ENCODE measurements around the gene GRIFIN.

Gene GRIFIN

DNA sequence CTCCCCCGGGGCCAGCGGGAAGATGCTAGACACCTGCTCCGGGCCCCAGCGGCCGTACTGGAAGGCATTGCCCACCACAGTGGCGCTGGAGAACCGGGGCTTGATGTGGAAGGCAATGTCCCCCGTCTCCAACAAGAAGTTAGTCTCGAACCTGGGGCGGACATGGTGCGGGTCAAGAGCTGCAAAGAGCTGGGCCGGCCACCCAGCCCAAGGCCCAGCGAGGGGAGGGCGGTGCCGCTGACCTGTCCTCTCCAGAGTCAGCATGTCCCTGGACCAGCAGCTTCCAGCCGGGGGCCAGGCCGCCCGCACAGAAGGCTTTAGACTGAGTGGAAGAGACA, 551 bp downstream of the GRIFIN start:
- H3K27me3 ChIP-seq (ENCODE audit: insufficient read depth, low read length, poor library complexity, severe bottlenecking): no peaks in the 10 kb centered on the region

DNA sequence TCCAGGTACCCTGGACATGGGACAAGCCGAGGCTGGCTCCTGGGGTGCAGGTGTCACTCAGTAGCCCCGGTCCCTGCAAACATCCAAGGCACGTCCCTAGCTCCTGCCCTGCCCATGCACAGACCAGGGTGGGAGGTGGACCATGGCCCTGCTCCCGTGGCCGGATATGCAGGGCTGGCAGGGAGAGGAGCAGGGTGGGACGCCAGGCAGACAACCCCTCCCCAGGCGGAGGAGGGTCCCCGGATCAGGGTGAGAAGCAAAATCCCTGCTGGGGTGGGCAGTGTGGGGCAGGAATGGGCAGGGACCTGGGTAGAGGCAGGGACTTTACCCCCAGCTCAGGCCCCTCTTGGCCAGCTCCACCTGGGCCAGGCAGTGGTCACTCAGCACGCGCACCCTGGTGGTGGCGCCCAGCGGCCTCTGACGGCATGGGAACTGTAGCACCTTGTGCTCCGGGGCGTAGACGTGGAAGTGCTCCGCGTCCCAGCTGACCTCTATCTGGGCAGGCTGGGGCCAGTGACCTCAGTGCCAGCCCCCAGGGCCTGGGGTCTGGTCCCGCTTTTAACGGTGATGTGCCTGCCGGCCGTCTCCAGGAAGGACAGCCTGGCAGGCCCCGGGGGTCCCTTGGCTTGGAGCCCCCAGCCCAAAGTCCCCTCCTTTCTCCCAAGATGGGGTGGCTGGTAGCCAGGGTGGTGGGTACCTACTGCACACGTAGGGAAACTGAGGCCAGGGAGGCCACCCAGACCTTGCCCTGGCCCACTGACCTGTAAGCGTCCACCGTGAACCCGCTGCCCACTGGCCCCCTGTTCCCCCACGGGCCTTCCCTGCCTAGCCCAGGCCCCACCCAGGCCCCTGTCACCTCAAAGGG, 1.2 kb downstream of the GRIFIN start:
- H3F3A ChIP-seq (ENCODE audit: low read depth): no peaks in the 10 kb centered on the region
- no peaks in the 10 kb centered on the region for H3K9me2 ChIP-seq (replicated peaks; ENCODE audit: low read depth, low read length)
- H3K36me3 ChIP-seq (ENCODE audit: insufficient read depth, low read length): no peaks in the 10 kb centered on the region
- H3K79me2 ChIP-seq (ENCODE audit: insufficient read depth, low read length): no peaks in the 10 kb centered on the region
- H3K4me2 ChIP-seq (ENCODE audit: low read depth, low read length, poor library complexity, severe bottlenecking): no peak overlapping the region
- peaks cover 22% of the 10 kb centered on the region for H3K4me1 ChIP-seq (ENCODE audit: insufficient read depth, low read length, poor library complexity, severe bottlenecking)
- H3K9ac ChIP-seq (ENCODE audit: low read depth, low read length, poor library complexity, severe bottlenecking): no peak overlapping the region
- no peaks in the 10 kb centered on the region for H3K27me3 ChIP-seq (ENCODE audit: insufficient read depth, low read length, poor library complexity, severe bottlenecking)
- H2AFZ ChIP-seq (ENCODE audit: low read length): no peak overlapping the region
- TF ChIP-seq, protein P1, sequence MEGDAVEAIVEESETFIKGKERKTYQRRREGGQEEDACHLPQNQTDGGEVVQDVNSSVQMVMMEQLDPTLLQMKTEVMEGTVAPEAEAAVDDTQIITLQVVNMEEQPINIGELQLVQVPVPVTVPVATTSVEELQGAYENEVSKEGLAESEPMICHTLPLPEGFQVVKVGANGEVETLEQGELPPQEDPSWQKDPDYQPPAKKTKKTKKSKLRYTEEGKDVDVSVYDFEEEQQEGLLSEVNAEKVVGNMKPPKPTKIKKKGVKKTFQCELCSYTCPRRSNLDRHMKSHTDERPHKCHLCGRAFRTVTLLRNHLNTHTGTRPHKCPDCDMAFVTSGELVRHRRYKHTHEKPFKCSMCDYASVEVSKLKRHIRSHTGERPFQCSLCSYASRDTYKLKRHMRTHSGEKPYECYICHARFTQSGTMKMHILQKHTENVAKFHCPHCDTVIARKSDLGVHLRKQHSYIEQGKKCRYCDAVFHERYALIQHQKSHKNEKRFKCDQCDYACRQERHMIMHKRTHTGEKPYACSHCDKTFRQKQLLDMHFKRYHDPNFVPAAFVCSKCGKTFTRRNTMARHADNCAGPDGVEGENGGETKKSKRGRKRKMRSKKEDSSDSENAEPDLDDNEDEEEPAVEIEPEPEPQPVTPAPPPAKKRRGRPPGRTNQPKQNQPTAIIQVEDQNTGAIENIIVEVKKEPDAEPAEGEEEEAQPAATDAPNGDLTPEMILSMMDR (conservative IDR thresholded peaks at IDR 0.05; ENCODE audit: low read length): no peak
- no peak for TF ChIP-seq EZH2phosphoT487 (IDR thresholded peaks at IDR 0.05; ENCODE audit: borderline replicate concordance)
- no peaks in the 10 kb centered on the region for H4K20me1 ChIP-seq (ENCODE audit: insufficient read depth, low read length, poor library complexity, severe bottlenecking)
- no peaks in the 10 kb centered on the region for H3K9me3 ChIP-seq (ENCODE audit: insufficient read depth, low read depth, low read length)
- no peak overlapping the region for H3K4me3 ChIP-seq (ENCODE audit: low read length, poor library complexity, severe bottlenecking)

More for the DNA sequence above, 551 bp downstream of the GRIFIN start:
- no peak overlapping the region for H3K9ac ChIP-seq (ENCODE audit: low read depth, low read length, poor library complexity, severe bottlenecking)
- no peaks in the 10 kb centered on the region for H3K9me3 ChIP-seq (ENCODE audit: insufficient read depth, low read depth, low read length)
- H3K36me3 ChIP-seq (ENCODE audit: insufficient read depth, low read length): no peaks in the 10 kb centered on the region
- no peaks in the 10 kb centered on the region for H3K79me2 ChIP-seq (ENCODE audit: insufficient read depth, low read length)
- H3K9me2 ChIP-seq (replicated peaks; ENCODE audit: low read depth, low read length): no peaks in the 10 kb centered on the region
- TF ChIP-seq, protein P1 (conservative IDR thresholded peaks at IDR 0.05; ENCODE audit: low read length): no peak
- TF ChIP-seq EZH2phosphoT487 (IDR thresholded peaks at IDR 0.05; ENCODE audit: borderline replicate concordance): no peak
- H3K4me2 ChIP-seq (ENCODE audit: low read depth, low read length, poor library complexity, severe bottlenecking): no peak overlapping the region
- no peaks in the 10 kb centered on the region for H3F3A ChIP-seq (ENCODE audit: low read depth)
- no peaks in the 10 kb centered on the region for H4K20me1 ChIP-seq (ENCODE audit: insufficient read depth, low read length, poor library complexity, severe bottlenecking)
- H3K4me3 ChIP-seq (ENCODE audit: low read length, poor library complexity, severe bottlenecking): no peak overlapping the region
- H3K4me1 ChIP-seq (ENCODE audit: insufficient read depth, low read length, poor library complexity, severe bottlenecking): peaks cover 22% of the 10 kb centered on the region
- no peak overlapping the region for H2AFZ ChIP-seq (ENCODE audit: low read length)

DNA sequence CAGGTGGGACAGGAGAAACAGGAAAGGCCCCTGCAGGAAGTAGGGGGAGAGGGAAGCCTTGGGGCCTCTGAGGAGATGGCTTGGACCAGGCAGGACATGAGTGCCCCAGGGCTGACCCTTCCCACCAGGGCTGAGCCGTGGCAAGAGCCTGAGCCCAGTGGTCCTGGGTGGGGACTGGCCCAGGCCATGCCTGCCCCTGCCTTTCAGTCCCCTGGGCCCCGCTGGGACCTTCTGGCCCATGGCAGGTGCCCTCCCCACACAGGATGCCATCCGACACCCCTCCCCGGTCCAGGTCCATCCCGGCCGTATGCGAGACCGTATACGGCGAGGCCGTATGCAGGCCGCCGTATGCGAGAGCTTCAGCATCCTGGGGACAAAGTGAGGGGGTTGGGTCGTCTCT, 2.0 kb downstream of the GRIFIN start:
- H3K9ac ChIP-seq (ENCODE audit: low read depth, low read length, poor library complexity, severe bottlenecking): no peak overlapping the region
- H3K27me3 ChIP-seq (ENCODE audit: insufficient read depth, low read length, poor library complexity, severe bottlenecking): no peaks in the 10 kb centered on the region

More for the DNA sequence above, 2.0 kb downstream of the GRIFIN start:
- H3K4me1 ChIP-seq (ENCODE audit: insufficient read depth, low read length, poor library complexity, severe bottlenecking): peaks cover 22% of the 10 kb centered on the region
- H4K20me1 ChIP-seq (ENCODE audit: insufficient read depth, low read length, poor library complexity, severe bottlenecking): no peaks in the 10 kb centered on the region
- no peaks in the 10 kb centered on the region for H3K9me3 ChIP-seq (ENCODE audit: insufficient read depth, low read depth, low read length)
- H2AFZ ChIP-seq (ENCODE audit: low read length): no peak overlapping the region
- no peaks in the 10 kb centered on the region for H3F3A ChIP-seq (ENCODE audit: low read depth)
- H3K36me3 ChIP-seq (ENCODE audit: insufficient read depth, low read length): no peaks in the 10 kb centered on the region
- H3K4me3 ChIP-seq (ENCODE audit: low read length, poor library complexity, severe bottlenecking): no peak overlapping the region
- H3K79me2 ChIP-seq (ENCODE audit: insufficient read depth, low read length): no peaks in the 10 kb centered on the region
- H3K9me2 ChIP-seq (replicated peaks; ENCODE audit: low read depth, low read length): no peaks in the 10 kb centered on the region
- no peak overlapping the region for H3K4me2 ChIP-seq (ENCODE audit: low read depth, low read length, poor library complexity, severe bottlenecking)
- TF ChIP-seq, protein P1 (conservative IDR thresholded peaks at IDR 0.05; ENCODE audit: low read length): no peak
- no peak for TF ChIP-seq EZH2phosphoT487 (IDR thresholded peaks at IDR 0.05; ENCODE audit: borderline replicate concordance)
